ENCODE results near the gene PTPN13. TPM values are rescaled to one million over a fixed set of nuclear protein-coding genes. Genes with fewer than 3 reads are reported as not detected.

PTPN13 gene
- total RNA-seq, 4 donors from 2014 or later, result 7.9 to 13.7 (median 9.4) TPM

- Histone ChIP-seq H3K4me3 (no peak overlapping the region), H3K27me3 (no peaks in the 10 kb centered on the region), H3K9me3 (peaks cover 0 to 8% (median 0%) of the 10 kb centered on the region in 4 donors), H3K27ac (replicated peaks in 1 of 4) (no peak overlapping the region), H3K4me1 (peaks cover 0 to 4% (median 0%) of the 10 kb centered on the region in 4 donors), H3K36me3 (peaks cover 0 to 24% (median 7%) of the 10 kb centered on the region in 4 donors)
- intact Hi-C loops (cut with DNase I), result no loop called here
- WGBS, result 91% methylated on average over 2 of the region's 2 CpGs
- TF ChIP-seq POLR2A (IDR thresholded peaks at IDR 0.05; ENCODE audit: low read depth) (no peak), EP300 (IDR thresholded peaks at IDR 0.05) (no peak), POLR2AphosphoS5 (IDR thresholded peaks at IDR 0.05) (no peak)
- TF ChIP-seq, protein P1, sequence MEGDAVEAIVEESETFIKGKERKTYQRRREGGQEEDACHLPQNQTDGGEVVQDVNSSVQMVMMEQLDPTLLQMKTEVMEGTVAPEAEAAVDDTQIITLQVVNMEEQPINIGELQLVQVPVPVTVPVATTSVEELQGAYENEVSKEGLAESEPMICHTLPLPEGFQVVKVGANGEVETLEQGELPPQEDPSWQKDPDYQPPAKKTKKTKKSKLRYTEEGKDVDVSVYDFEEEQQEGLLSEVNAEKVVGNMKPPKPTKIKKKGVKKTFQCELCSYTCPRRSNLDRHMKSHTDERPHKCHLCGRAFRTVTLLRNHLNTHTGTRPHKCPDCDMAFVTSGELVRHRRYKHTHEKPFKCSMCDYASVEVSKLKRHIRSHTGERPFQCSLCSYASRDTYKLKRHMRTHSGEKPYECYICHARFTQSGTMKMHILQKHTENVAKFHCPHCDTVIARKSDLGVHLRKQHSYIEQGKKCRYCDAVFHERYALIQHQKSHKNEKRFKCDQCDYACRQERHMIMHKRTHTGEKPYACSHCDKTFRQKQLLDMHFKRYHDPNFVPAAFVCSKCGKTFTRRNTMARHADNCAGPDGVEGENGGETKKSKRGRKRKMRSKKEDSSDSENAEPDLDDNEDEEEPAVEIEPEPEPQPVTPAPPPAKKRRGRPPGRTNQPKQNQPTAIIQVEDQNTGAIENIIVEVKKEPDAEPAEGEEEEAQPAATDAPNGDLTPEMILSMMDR (IDR thresholded peaks at IDR 0.05), result no peak
- no peak for DNase-seq (ENCODE audit: extremely low spot score)
These were observed 224.1 kb downstream of the PTPN13 start for GRCh38 chr4:86818211-86818610.

GRCh38 chr4:86818841-86819240 is 224.7 kb downstream of the PTPN13 start:
- Histone ChIP-seq H3K36me3 (peaks cover 0 to 24% (median 9%) of the 10 kb centered on the region in 4 donors), H3K27me3 (no peaks in the 10 kb centered on the region), H3K27ac (replicated peaks in 1 of 4) (no peak overlapping the region), H3K4me1 (peaks cover 0 to 4% (median 0%) of the 10 kb centered on the region in 4 donors), H3K4me3 (no peak overlapping the region), H3K9me3 (peaks cover 0 to 8% (median 0%) of the 10 kb centered on the region in 4 donors)
- intact Hi-C loops (cut with DNase I), result no loop called here
- WGBS, result 94% methylated on average over 3 of the region's 3 CpGs
- TF ChIP-seq, protein P1 (IDR thresholded peaks at IDR 0.05), result no peak
- no peak for TF ChIP-seq POLR2A (IDR thresholded peaks at IDR 0.05; ENCODE audit: low read depth)
- no peak for TF ChIP-seq EP300 (IDR thresholded peaks at IDR 0.05)
- TF ChIP-seq POLR2AphosphoS5 (IDR thresholded peaks at IDR 0.05), result no peak
- DNase-seq (ENCODE audit: extremely low spot score), result no peak

GRCh38 chr4:86819561-86819960 is 225.4 kb downstream of the PTPN13 start:
- intact Hi-C loops (cut with DNase I), result no loop called here
- 94% methylated on average over 7 of the region's 7 CpGs for WGBS
- TF ChIP-seq POLR2A (IDR thresholded peaks at IDR 0.05; ENCODE audit: low read depth) (no peak), POLR2AphosphoS5 (IDR thresholded peaks at IDR 0.05) (no peak), EP300 (IDR thresholded peaks at IDR 0.05) (no peak)
- TF ChIP-seq, protein P1 (IDR thresholded peaks at IDR 0.05), result no peak

GRCh38 chr4:86821151-86821550 is 227.0 kb downstream of the PTPN13 start:
- no peaks in the 10 kb centered on the region for H3K9me3 ChIP-seq
- H3K36me3 ChIP-seq, result peaks cover 0 to 14% (median 4%) of the 10 kb centered on the region in 4 donors
- H3K4me1 ChIP-seq, result peaks cover 0 to 2% (median 0%) of the 10 kb centered on the region in 4 donors
- no peak for TF ChIP-seq POLR2AphosphoS5 (IDR thresholded peaks at IDR 0.05)
- TF ChIP-seq EP300 (IDR thresholded peaks at IDR 0.05), result no peak
- TF ChIP-seq, protein P1 (IDR thresholded peaks at IDR 0.05), result no peak
- no peak for TF ChIP-seq POLR2A (IDR thresholded peaks at IDR 0.05; ENCODE audit: low read depth)
- no peak overlapping the region for H3K27ac ChIP-seq (replicated peaks in 1 of 4)
- DNase-seq (ENCODE audit: extremely low spot score), result no peak
- H3K27me3 ChIP-seq, result no peaks in the 10 kb centered on the region
- intact Hi-C loops (cut with DNase I), result no loop called here
- 75% methylated on average over 1 of the region's 1 CpG for WGBS
- no peak overlapping the region for H3K4me3 ChIP-seq

More at GRCh38 chr4:86819561-86819960, 225.4 kb downstream of the PTPN13 start:
- no peak overlapping the region for H3K27ac ChIP-seq (replicated peaks in 1 of 4)
- peaks cover 0 to 8% (median 0%) of the 10 kb centered on the region in 4 donors for H3K9me3 ChIP-seq
- H3K4me1 ChIP-seq, result peaks cover 0 to 4% (median 0%) of the 10 kb centered on the region in 4 donors
- DNase-seq (ENCODE audit: extremely low spot score), result no peak
- H3K36me3 ChIP-seq, result peaks cover 0 to 17% (median 7%) of the 10 kb centered on the region in 4 donors
- no peak overlapping the region for H3K4me3 ChIP-seq
- H3K27me3 ChIP-seq, result no peaks in the 10 kb centered on the region

DNA sequence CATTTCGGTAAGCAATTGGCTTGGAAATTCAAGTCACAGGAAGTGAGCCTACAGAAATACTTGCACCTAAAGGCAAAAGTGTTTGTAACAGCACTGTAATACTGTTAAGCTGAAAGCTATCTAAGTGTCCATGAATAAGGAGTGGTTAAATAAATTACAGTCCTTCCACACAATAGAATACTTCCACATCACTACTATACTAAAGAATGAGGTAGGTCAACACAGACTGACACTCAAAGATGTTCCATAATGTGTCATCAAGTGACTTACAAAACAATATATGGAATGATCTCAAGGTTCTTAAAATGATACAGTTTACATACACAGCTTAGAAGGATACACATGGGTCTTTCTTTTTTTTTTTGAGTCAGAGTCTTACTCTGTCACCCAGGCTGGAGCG is 228.0 kb downstream of the PTPN13 start:
- no peak for DNase-seq (ENCODE audit: extremely low spot score)
- WGBS, result 96% methylated on average over 2 of the region's 2 CpGs
- Histone ChIP-seq H3K4me1 (no peaks in the 10 kb centered on the region), H3K27me3 (no peaks in the 10 kb centered on the region), H3K36me3 (peaks cover 0 to 22% (median 4%) of the 10 kb centered on the region in 4 donors), H3K9me3 (no peaks in the 10 kb centered on the region), H3K4me3 (no peak overlapping the region), H3K27ac (replicated peaks in 1 of 4) (no peak overlapping the region)
- TF ChIP-seq, protein P1 (IDR thresholded peaks at IDR 0.05), result no peak
- TF ChIP-seq EP300 (IDR thresholded peaks at IDR 0.05), result no peak
- no peak for TF ChIP-seq POLR2A (IDR thresholded peaks at IDR 0.05; ENCODE audit: low read depth)
- TF ChIP-seq POLR2AphosphoS5 (IDR thresholded peaks at IDR 0.05), result no peak
- intact Hi-C loops (cut with DNase I), result no loop called here

Measured in esophagus muscularis mucosa (tissue), 4 donors.